Effector CD8-positive, alpha-beta T cell (primary cell): ENCODE measurements around the gene DSG3.
"Not testable (repeated sequence)": the region's sequence is repeated elsewhere in the genome, so short reads cannot be mapped to it uniquely, and the experiment has no call there.

Experiments
- DNase-seq: peaks from one replicate; lab custom pipeline; 2025; lab: John Stamatoyannopoulos, UW

The DSG3 gene

DNA sequence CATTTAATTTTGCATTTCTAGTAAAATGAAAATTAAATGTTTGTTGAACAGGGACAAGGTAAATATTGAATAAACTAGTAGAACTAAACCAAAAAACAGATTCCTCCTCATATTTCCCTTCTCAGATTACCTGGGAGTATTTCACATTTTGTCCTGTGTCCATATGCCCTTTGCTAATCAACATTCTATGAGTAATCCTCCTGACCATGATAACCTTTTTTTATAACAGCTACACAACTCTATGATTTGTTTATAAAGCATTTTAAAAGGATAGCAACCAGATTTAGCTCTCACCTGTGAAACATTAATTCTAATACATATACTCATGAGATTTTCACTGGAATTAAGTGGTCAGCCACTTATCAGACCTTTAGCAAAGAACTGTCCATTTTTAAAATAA, 43.3 kb downstream of the DSG3 start:
- DNase-seq: no peak

DNA sequence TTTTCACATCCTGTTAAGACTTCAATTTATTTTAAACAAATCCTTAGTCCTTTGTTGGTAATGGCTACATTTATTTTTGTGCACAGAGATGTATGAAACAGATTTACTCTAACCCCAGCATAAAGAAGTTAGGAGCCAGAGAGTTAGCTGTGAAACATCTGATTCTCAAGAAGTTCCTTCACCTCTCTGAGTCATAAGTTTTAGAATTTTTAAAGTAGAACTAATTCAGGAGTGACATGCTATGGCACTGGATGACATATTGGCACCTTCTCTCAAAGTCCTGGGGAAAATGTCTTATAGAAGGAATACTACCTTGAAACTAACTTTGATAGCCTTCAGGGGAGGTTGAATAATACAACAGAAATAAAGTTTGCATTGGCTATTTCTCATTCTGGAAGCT, 44.0 kb downstream of the DSG3 start:
- no peak for DNase-seq

DNA sequence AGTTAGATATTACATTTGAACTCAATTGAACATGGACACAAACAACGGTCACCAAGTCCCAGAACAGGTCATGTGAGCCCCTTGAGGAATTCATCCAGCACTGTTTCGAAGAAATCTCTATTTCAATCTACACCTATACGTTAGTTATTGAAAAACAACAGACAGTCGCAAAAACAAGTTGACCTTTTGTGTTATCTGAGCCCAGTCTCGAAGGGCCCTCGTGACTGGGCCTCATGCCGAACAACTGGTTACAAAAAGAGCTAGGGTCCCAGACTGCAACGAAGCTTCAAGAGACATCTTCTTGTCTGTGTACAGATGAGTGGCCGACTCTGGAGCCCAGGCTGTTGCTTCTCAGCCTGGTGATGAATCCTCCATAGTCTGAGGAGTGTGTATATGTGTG, 45.1 kb downstream of the DSG3 start:
- DNase-seq: no peak

- DNase-seq: no peak
Measured at GRCh38 chr18:31493171-31493570, 45.6 kb downstream of the DSG3 start.

- no peak for DNase-seq
Measured at GRCh38 chr18:31493941-31494340, 46.4 kb downstream of the DSG3 start.

- DNase-seq: not testable (repeated sequence)
Measured at GRCh38 chr18:31494705-31495244, 47.2 kb downstream of the DSG3 start.

DNA sequence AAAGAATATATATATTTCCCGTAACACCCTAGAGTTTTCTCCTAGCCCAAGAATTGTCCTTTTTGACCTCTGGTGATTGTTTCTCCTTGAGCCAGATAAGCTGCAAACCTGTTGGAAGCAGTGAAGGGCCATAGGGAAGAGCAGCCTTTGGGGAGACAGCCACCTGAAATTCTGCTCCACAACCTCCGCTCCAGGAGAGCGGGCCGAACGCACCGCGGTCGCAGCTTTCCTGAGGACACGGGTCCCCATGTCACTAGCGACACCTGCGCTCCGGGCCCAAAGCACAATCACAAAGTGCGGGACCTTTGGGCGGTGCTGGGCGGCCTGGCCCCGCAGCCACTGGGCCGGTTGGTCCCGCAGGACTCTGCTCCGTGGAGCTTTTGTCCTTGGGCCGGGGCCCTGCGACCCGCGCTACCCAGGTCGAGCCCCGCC, 49.9 kb downstream of the DSG3 start:
- no peak for DNase-seq

DNA sequence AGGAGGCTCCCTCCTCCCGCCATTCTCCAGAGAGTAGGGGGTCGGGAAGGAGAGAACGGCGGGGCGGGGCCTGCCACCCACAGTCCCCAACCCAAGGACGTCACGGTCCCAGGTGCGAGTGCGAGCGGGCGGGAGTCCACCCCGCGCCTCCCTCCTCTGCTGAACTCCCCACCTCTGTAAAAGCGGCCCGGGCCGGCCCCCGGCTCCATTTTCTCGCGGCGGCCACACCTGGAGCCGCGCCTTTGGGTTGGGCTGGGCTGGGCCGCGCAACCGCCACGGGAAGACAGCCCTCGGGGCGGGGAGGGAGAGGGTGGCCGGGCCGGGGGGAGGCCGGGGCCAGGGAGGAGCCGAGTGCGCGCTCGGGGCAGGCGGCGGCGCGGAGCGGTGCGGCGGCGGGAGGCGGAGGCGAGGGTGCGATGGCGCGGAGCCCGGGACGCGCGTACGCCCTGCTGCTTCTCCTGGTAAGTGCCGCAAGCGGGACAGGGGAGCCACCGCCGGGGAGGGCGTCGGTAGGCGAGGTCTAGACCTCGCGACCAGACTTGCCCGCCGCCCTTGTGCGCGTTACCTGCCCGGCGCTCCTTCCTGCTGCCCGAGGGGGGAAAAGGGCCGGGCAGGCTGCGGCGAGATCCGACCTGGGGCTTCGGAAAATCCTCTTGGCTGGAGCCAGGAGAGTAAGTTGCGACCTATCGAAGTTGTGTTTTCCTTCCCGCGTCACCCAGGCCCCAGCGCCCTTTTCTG, 50.5 kb downstream of the DSG3 start, which contains the start of gene DSG2:
Gene DSG2, plus strand, starts transcription at position 342 of the 738 bp plus-strand sequence. Its CDS starts 75 bp downstream, at position 417.
- no peak for DNase-seq

- DNase-seq: no peak
Measured at GRCh38 chr18:31498574-31499524, 51.3 kb downstream of the DSG3 start.

DNA sequence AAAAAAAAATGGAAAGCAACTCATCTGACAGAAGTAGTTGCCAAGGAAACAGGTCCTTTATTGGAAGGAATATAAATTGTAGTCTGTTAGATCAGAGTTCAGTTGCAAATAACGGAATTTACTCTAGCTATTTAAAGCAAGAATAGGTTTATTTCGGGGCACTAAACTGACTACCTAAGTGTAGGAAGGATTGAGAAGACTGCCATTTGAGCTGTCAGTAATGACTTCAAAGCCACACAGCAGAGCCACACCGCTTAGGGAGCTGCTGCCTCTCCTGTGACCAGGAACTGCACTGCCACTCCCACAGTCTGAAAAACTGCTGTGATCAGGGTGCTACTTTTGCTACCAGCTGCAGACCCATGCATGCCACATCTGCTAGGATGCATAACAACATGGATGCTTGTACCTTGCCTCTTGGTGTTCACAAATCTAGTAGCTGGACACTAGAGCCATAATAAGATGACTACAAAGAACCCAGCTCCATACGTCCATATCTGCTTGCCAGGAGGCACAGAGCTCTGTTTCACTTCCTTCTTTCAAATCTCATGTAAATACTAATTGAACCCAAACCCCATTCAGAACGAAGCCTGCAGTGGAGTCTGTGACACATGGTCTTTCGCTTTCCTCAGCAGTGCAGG, 52.6 kb downstream of the DSG3 start:
- no peak for DNase-seq

DNA sequence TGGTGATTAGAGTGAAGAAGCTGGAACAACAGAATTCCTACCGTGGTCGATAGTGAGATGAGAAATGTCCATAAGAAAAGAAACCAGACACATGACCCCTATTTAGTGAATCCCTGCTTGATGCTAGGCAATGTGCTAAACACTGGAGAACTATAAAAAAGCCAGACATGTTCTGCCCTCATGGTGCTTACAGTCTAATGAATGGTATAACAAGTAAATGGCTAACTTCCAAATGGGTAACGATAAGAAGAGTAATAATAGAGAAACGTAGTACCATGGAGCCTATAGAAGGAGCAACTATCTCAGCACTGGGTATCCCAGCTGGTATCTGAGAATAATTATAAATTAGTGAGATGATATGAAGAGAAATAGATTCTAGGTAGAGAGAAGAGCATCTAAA, 55.5 kb downstream of the DSG3 start:
- no peak for DNase-seq

GRCh38 chr18:31504455-31505147, 57.1 kb downstream of the DSG3 start:
- no peak for DNase-seq

GRCh38 chr18:31505156-31505555, 57.6 kb downstream of the DSG3 start:
- DNase-seq: no peak

- DNase-seq: no peak
Measured at GRCh38 chr18:31506024-31506742, 58.6 kb downstream of the DSG3 start.

GRCh38 chr18:31507124-31507523, 59.6 kb downstream of the DSG3 start:
- not testable (repeated sequence) for DNase-seq

- DNase-seq: no peak
Measured at GRCh38 chr18:31508781-31509180, 61.2 kb downstream of the DSG3 start.

DNA sequence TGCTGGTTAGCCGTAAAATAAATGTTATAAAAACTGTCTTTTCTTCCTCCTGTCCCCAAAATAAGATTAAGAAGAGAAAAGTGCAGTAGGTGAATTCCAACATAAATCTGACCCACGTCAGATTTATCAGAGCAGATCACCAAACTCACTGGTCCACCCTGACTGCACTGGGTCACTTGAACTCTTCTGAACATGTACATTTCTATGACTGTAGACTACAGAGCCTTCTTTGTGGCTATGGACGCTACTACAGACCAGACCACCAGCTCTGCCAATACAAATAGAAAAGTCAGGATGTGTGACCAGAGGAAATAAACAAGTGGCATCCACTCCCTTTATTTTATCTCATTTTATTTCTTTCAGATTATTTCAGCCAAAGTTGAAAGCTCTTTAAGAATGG, 62.0 kb downstream of the DSG3 start:
- DNase-seq: no peak

GRCh38 chr18:31510319-31510718, 62.8 kb downstream of the DSG3 start:
- no peak for DNase-seq

- no peak for DNase-seq
Measured at GRCh38 chr18:31511098-31511497, 63.6 kb downstream of the DSG3 start.

GRCh38 chr18:31512203-31512764, 64.7 kb downstream of the DSG3 start:
- DNase-seq: no peak
